ENCODE data around the gene LRRC63. TPM values are rescaled to one million over a fixed set of nuclear protein-coding genes. Genes with fewer than 3 reads are reported as not detected.

LRRC63 gene
- total RNA-seq, 1 donor from 2014 or later = not detected

GRCh38 chr13:46307554-46307953 lies 95.8 kb downstream of the LRRC63 start:
- no peaks in the 10 kb centered on the region for H3K9me3 Mint-ChIP-seq (ENCODE audit: unreplicated experiment)
- TF ChIP-seq CTCF (IDR thresholded peaks at IDR 0.05; ENCODE audit: unreplicated experiment) = no peak
- DNase-seq (ENCODE audit: low spot score) = no peak
- no peaks in the 10 kb centered on the region for H3K36me3 Mint-ChIP-seq (ENCODE audit: low read depth, unreplicated experiment)
- no peaks in the 10 kb centered on the region for H3K4me1 Mint-ChIP-seq (ENCODE audit: unreplicated experiment)
- no peak overlapping the region for H3K27ac Mint-ChIP-seq (ENCODE audit: unreplicated experiment)
- no peaks in the 10 kb centered on the region for H3K27me3 Mint-ChIP-seq (ENCODE audit: unreplicated experiment)
- no peak overlapping the region for H3K4me3 Mint-ChIP-seq (ENCODE audit: unreplicated experiment)

- H3K27me3 Mint-ChIP-seq (ENCODE audit: unreplicated experiment) = no peaks in the 10 kb centered on the region
- no peak overlapping the region for H3K4me3 Mint-ChIP-seq (ENCODE audit: unreplicated experiment)
- H3K27ac Mint-ChIP-seq (ENCODE audit: unreplicated experiment) = no peak overlapping the region
- TF ChIP-seq CTCF (IDR thresholded peaks at IDR 0.05; ENCODE audit: unreplicated experiment) = no peak
- H3K9me3 Mint-ChIP-seq (ENCODE audit: unreplicated experiment) = no peaks in the 10 kb centered on the region
- no peaks in the 10 kb centered on the region for H3K36me3 Mint-ChIP-seq (ENCODE audit: low read depth, unreplicated experiment)
- no peaks in the 10 kb centered on the region for H3K4me1 Mint-ChIP-seq (ENCODE audit: unreplicated experiment)
- no peak for DNase-seq (ENCODE audit: low spot score)
Measured at GRCh38 chr13:46310066-46310465, 98.3 kb downstream of the LRRC63 start.

GRCh38 chr13:46311217-46311616 lies 99.5 kb downstream of the LRRC63 start:
- H3K9me3 Mint-ChIP-seq (ENCODE audit: unreplicated experiment) = no peaks in the 10 kb centered on the region
- no peaks in the 10 kb centered on the region for H3K27me3 Mint-ChIP-seq (ENCODE audit: unreplicated experiment)
- H3K4me3 Mint-ChIP-seq (ENCODE audit: unreplicated experiment) = no peak overlapping the region
- no peaks in the 10 kb centered on the region for H3K4me1 Mint-ChIP-seq (ENCODE audit: unreplicated experiment)
- DNase-seq (ENCODE audit: low spot score) = no peak
- no peak overlapping the region for H3K27ac Mint-ChIP-seq (ENCODE audit: unreplicated experiment)
- TF ChIP-seq CTCF (IDR thresholded peaks at IDR 0.05; ENCODE audit: unreplicated experiment) = no peak
- H3K36me3 Mint-ChIP-seq (ENCODE audit: low read depth, unreplicated experiment) = peaks cover 4% of the 10 kb centered on the region

- H3K27me3 Mint-ChIP-seq (ENCODE audit: unreplicated experiment) = peaks cover 1% of the 10 kb centered on the region
- H3K36me3 Mint-ChIP-seq (ENCODE audit: low read depth, unreplicated experiment) = peaks cover 4% of the 10 kb centered on the region
- no peaks in the 10 kb centered on the region for H3K9me3 Mint-ChIP-seq (ENCODE audit: unreplicated experiment)
- TF ChIP-seq CTCF (IDR thresholded peaks at IDR 0.05; ENCODE audit: unreplicated experiment) = no peak
- H3K4me3 Mint-ChIP-seq (ENCODE audit: unreplicated experiment) = no peak overlapping the region
- DNase-seq (ENCODE audit: low spot score) = no peak
- no peak overlapping the region for H3K27ac Mint-ChIP-seq (ENCODE audit: unreplicated experiment)
- no peaks in the 10 kb centered on the region for H3K4me1 Mint-ChIP-seq (ENCODE audit: unreplicated experiment)
Measured at GRCh38 chr13:46313024-46313423, 101.3 kb downstream of the LRRC63 start.

- no peak for DNase-seq (ENCODE audit: low spot score)
- Mint-ChIP-seq H3K9me3 (ENCODE audit: unreplicated experiment) (no peaks in the 10 kb centered on the region), H3K27me3 (ENCODE audit: unreplicated experiment) (peaks cover 1% of the 10 kb centered on the region), H3K4me1 (ENCODE audit: unreplicated experiment) (no peaks in the 10 kb centered on the region), H3K4me3 (ENCODE audit: unreplicated experiment) (no peak overlapping the region), H3K36me3 (ENCODE audit: low read depth, unreplicated experiment) (peaks cover 4% of the 10 kb centered on the region), H3K27ac (ENCODE audit: unreplicated experiment) (no peak overlapping the region)
- TF ChIP-seq CTCF (IDR thresholded peaks at IDR 0.05; ENCODE audit: unreplicated experiment) = no peak
Measured at GRCh38 chr13:46313432-46314257, 101.9 kb downstream of the LRRC63 start.
